KOPT-K1 (cell line): Measurements from ENCODE around the gene HOTAIR.

Experiments
- H3K27ac ChIP-seq: fragments of 200-600 bp; sonication (generic); 2 replicates; pipeline ENCODE4 v1.5.1; 2016; ENCODE audit warnings: antibody characterized with exemption, mild to moderate bottlenecking, low read depth, low read length; ENCODE audit not compliant: poor library complexity, severe bottlenecking
- H3K36me3 ChIP-seq: fragments of 200-600 bp; sonication (generic); 2 replicates; pipeline ENCODE4 v1.5.1; 2017; ENCODE audit warnings: antibody characterized with exemption, mild to moderate bottlenecking, low read length, moderate library complexity; ENCODE audit not compliant: insufficient read depth
- H3K9me3 ChIP-seq: fragments of 200-600 bp; sonication (generic); 2 replicates; pipeline ENCODE4 v1.5.1; 2017; ENCODE audit warnings: antibody characterized with exemption, low read length, mild to moderate bottlenecking; ENCODE audit not compliant: insufficient read depth, poor library complexity, severe bottlenecking

HOTAIR gene

GRCh38 chr12:53996240-53997203 lies 21.8 kb upstream of the HOTAIR start:
- H3K36me3 ChIP-seq, result no peaks in the 10 kb centered on the region
- peak overlapping the region; percentile 1 for H3K27ac ChIP-seq
- H3K9me3 ChIP-seq, result no peaks in the 10 kb centered on the region

GRCh38 chr12:53995378-53996239 lies 20.9 kb upstream of the HOTAIR start:
- H3K27ac ChIP-seq, result peak overlapping the region; percentile 1

GRCh38 chr12:53995002-53995377 lies 20.2 kb upstream of the HOTAIR start:
- H3K9me3 ChIP-seq, result no peaks in the 10 kb centered on the region
- H3K27ac ChIP-seq, result no peak overlapping the region
- no peaks in the 10 kb centered on the region for H3K36me3 ChIP-seq

More at GRCh38 chr12:53995378-53996239, 20.9 kb upstream of the HOTAIR start:
- no peaks in the 10 kb centered on the region for H3K36me3 ChIP-seq
- H3K9me3 ChIP-seq, result no peaks in the 10 kb centered on the region

GRCh38 chr12:53994264-53995001 lies 19.7 kb upstream of the HOTAIR start:
- Histone ChIP-seq H3K27ac (no peak overlapping the region), H3K36me3 (no peaks in the 10 kb centered on the region), H3K9me3 (no peaks in the 10 kb centered on the region)

- H3K36me3 ChIP-seq, result no peaks in the 10 kb centered on the region
- no peak overlapping the region for H3K27ac ChIP-seq
- H3K9me3 ChIP-seq, result no peaks in the 10 kb centered on the region
Observed at GRCh38 chr12:53994009-53994263, 19.2 kb upstream of the HOTAIR start.

- no peak overlapping the region for H3K27ac ChIP-seq
- no peaks in the 10 kb centered on the region for H3K36me3 ChIP-seq
- no peaks in the 10 kb centered on the region for H3K9me3 ChIP-seq
Observed at GRCh38 chr12:53993162-53994008, 18.6 kb upstream of the HOTAIR start.

GRCh38 chr12:53992377-53992889 lies 17.7 kb upstream of the HOTAIR start:
- Histone ChIP-seq H3K27ac (no peak overlapping the region), H3K36me3 (no peaks in the 10 kb centered on the region), H3K9me3 (no peaks in the 10 kb centered on the region)

GRCh38 chr12:53991077-53991460 lies 16.3 kb upstream of the HOTAIR start:
- Histone ChIP-seq H3K36me3 (no peaks in the 10 kb centered on the region), H3K9me3 (no peaks in the 10 kb centered on the region), H3K27ac (no peak overlapping the region)

GRCh38 chr12:53990311-53991076 lies 15.7 kb upstream of the HOTAIR start:
- no peaks in the 10 kb centered on the region for H3K9me3 ChIP-seq
- no peak overlapping the region for H3K27ac ChIP-seq
- H3K36me3 ChIP-seq, result no peaks in the 10 kb centered on the region

GRCh38 chr12:53989227-53990113 lies 14.7 kb upstream of the HOTAIR start:
- Histone ChIP-seq H3K27ac (no peak overlapping the region), H3K9me3 (no peaks in the 10 kb centered on the region), H3K36me3 (no peaks in the 10 kb centered on the region)

- Histone ChIP-seq H3K27ac (no peak overlapping the region), H3K36me3 (no peaks in the 10 kb centered on the region)
Observed at GRCh38 chr12:53988541-53989226, 13.9 kb upstream of the HOTAIR start.

GRCh38 chr12:53987787-53988230 lies 13.1 kb upstream of the HOTAIR start:
- Histone ChIP-seq H3K9me3 (no peaks in the 10 kb centered on the region), H3K36me3 (no peaks in the 10 kb centered on the region), H3K27ac (no peak overlapping the region)

More at GRCh38 chr12:53988541-53989226, 13.9 kb upstream of the HOTAIR start:
- no peaks in the 10 kb centered on the region for H3K9me3 ChIP-seq
